ENCODE results near the gene MKNK2. TPM values are rescaled to one million over a fixed set of nuclear protein-coding genes. Genes with fewer than 3 reads are reported as not detected.

Gene MKNK2
- polyA plus RNA-seq, 1 donor (not counting 4 experiments of a cell fraction or from before 2014, with no cell fraction given): 88.3 TPM

GRCh38 chr19:2042485-2043250 is 8.4 kb downstream of the MKNK2 start:
- H3K36me3 ChIP-seq (ENCODE audit: control insufficient read depth in 2 of 2, extremely low read depth in 1 of 2, insufficient read depth in 2 of 2, low read length in 2 of 2): peaks cover 44 to 54% of the 10 kb centered on the region in 2 experiments
- TF ChIP-seq CTCF (optimal IDR thresholded peaks at IDR 0.05 in 1 of 3, IDR thresholded peaks at IDR 0.05 in 1 of 3, conservative IDR thresholded peaks at IDR 0.05 in 1 of 3; ENCODE audit: extremely low read depth in 1 of 3, insufficient read depth in 2 of 3, low read length in 3 of 3) (peak in 1 of 3 experiments; percentile 12), EZH2 (IDR thresholded peaks at IDR 0.05; ENCODE audit: low read length) (no peak)
- no peaks in the 10 kb centered on the region for H3K9me1 ChIP-seq (ENCODE audit: control insufficient read depth, extremely low read depth, insufficient read depth, low read length)
- FAIRE-seq (no peak), DNase-seq (ENCODE audit: low read depth, low spot score) (no peak)
- peak overlapping the region; percentile 79 for H3K27ac ChIP-seq (ENCODE audit: control insufficient read depth, insufficient read depth, low read length)
- no peaks in the 10 kb centered on the region for H3K27me3 ChIP-seq (ENCODE audit: control insufficient read depth, extremely low read depth, insufficient read depth, low read length)
- H3K9me3 ChIP-seq (ENCODE audit: control insufficient read depth, low read depth, low read length): no peaks in the 10 kb centered on the region
- H3K79me2 ChIP-seq (ENCODE audit: control insufficient read depth, insufficient read depth, low read length): peaks cover 5% of the 10 kb centered on the region
- peak overlapping the region; percentile 44 for H3K4me2 ChIP-seq (ENCODE audit: control insufficient read depth, extremely low read depth, insufficient read depth, low read depth, low read length)
- dilution Hi-C loops (cut with MboI; ENCODE audit: extremely low pct_ligation_motif_present, low sequenced_read_pairs): no loop called here
- peak overlapping the region; percentile 80 for H3K9ac ChIP-seq (ENCODE audit: control insufficient read depth, extremely low read depth, insufficient read depth, low read length)
- peaks cover 22% of the 10 kb centered on the region for H3K4me1 ChIP-seq (ENCODE audit: control insufficient read depth, extremely low read depth, insufficient read depth, low read length)
- H2AFZ ChIP-seq (ENCODE audit: control insufficient read depth, low read length): no peak overlapping the region
- peak overlapping the region in 1 of 3 experiments; percentile 51 for H3K4me3 ChIP-seq (ENCODE audit: control insufficient read depth in 2 of 3, extremely low read depth in 1 of 3, insufficient read depth in 2 of 3, low read depth in 1 of 3, low read length in 3 of 3)
- H4K20me1 ChIP-seq (ENCODE audit: control insufficient read depth, extremely low read depth, insufficient read depth, low read length): peaks cover 6% of the 10 kb centered on the region

- TF ChIP-seq EZH2 (IDR thresholded peaks at IDR 0.05; ENCODE audit: low read length) (no peak), CTCF (optimal IDR thresholded peaks at IDR 0.05 in 1 of 3, IDR thresholded peaks at IDR 0.05 in 1 of 3, conservative IDR thresholded peaks at IDR 0.05 in 1 of 3; ENCODE audit: extremely low read depth in 1 of 3, insufficient read depth in 2 of 3, low read length in 3 of 3) (no peak)
- dilution Hi-C loops (cut with MboI; ENCODE audit: extremely low pct_ligation_motif_present, low sequenced_read_pairs): no loop called here
- Histone ChIP-seq H3K9me1 (ENCODE audit: control insufficient read depth, extremely low read depth, insufficient read depth, low read length) (no peaks in the 10 kb centered on the region), H3K9ac (ENCODE audit: control insufficient read depth, extremely low read depth, insufficient read depth, low read length) (peak overlapping the region; percentile 80), H3K27ac (ENCODE audit: control insufficient read depth, insufficient read depth, low read length) (peak overlapping the region; percentile 88), H4K20me1 (ENCODE audit: control insufficient read depth, extremely low read depth, insufficient read depth, low read length) (peaks cover 6% of the 10 kb centered on the region), H3K79me2 (ENCODE audit: control insufficient read depth, insufficient read depth, low read length) (peaks cover under 1% of the 10 kb centered on the region), H3K9me3 (ENCODE audit: control insufficient read depth, low read depth, low read length) (no peaks in the 10 kb centered on the region), H3K4me1 (ENCODE audit: control insufficient read depth, extremely low read depth, insufficient read depth, low read length) (peaks cover 17% of the 10 kb centered on the region), H3K36me3 (ENCODE audit: control insufficient read depth in 2 of 2, extremely low read depth in 1 of 2, insufficient read depth in 2 of 2, low read length in 2 of 2) (peaks cover 39 to 54% of the 10 kb centered on the region in 2 experiments), H3K27me3 (ENCODE audit: control insufficient read depth, extremely low read depth, insufficient read depth, low read length) (no peaks in the 10 kb centered on the region), H2AFZ (ENCODE audit: control insufficient read depth, low read length) (peak overlapping the region; percentile 19), H3K4me3 (ENCODE audit: control insufficient read depth in 2 of 3, extremely low read depth in 1 of 3, insufficient read depth in 2 of 3, low read depth in 1 of 3, low read length in 3 of 3) (peak overlapping the region; percentile 31 to 51 (median 43)), H3K4me2 (ENCODE audit: control insufficient read depth, extremely low read depth, insufficient read depth, low read depth, low read length) (peak overlapping the region; percentile 67)
- DNase-seq (ENCODE audit: low read depth, low spot score): no peak
- FAIRE-seq: no peak
Observed at GRCh38 chr19:2041683-2042484, 9.2 kb downstream of the MKNK2 start.
